Activated CD4-positive, alpha-beta memory T cell treated with anti-CD3 and anti-CD28 coated beads, Interleukin-2, amount 10 ng/mL, durations not matched to agents 7 days and 5 days (primary cell): ENCODE measurements around the gene MPZ. TPM values are rescaled to one million over a fixed set of nuclear protein-coding genes. Genes with fewer than 3 reads are reported as not detected.
"Not testable (repeated sequence)": the region's sequence is repeated elsewhere in the genome, so short reads cannot be mapped to it uniquely, and the experiment has no call there.

Experiments
- CTCF ChIA-PET: fragments of 350-600 bp; sonication (Branson Sonifier 250); formaldehyde crosslinking; loops from one replicate; lab custom pipeline; 2021; ENCODE audit warnings: antibody characterized with exemption, inconsistent platforms; lab: Charles Lee
- POLR2A ChIA-PET: fragments of 350-600 bp; sonication (Branson Sonifier 250); formaldehyde crosslinking; loops from one replicate; lab custom pipeline; 2021; ENCODE audit warnings: antibody characterized with exemption; lab: Charles Lee
- DNase-seq: peaks from one replicate; pipeline ENCODE4 v3.0.0-alpha.2; 2020
- H3K27ac Mint-ChIP-seq: one replicate; pipeline ENCODE4 v1.8.0; 2021; ENCODE audit warnings: mild to moderate bottlenecking, mixed read lengths
- H3K27me3 Mint-ChIP-seq: one replicate; pipeline ENCODE4 v1.8.0; 2021; ENCODE audit warnings: mixed read lengths
- H3K36me3 Mint-ChIP-seq: one replicate; pipeline ENCODE4 v1.8.0; 2021; ENCODE audit warnings: low read depth, mixed read lengths
- H3K4me1 Mint-ChIP-seq: one replicate; pipeline ENCODE4 v1.8.0; 2021; ENCODE audit warnings: mixed read lengths
- H3K4me3 Mint-ChIP-seq: one replicate; pipeline ENCODE4 v1.8.0; 2021; ENCODE audit warnings: mild to moderate bottlenecking, mixed read lengths
- H3K9me3 Mint-ChIP-seq: one replicate; pipeline ENCODE4 v1.8.0; 2021; ENCODE audit warnings: mixed read lengths
- total RNA-seq, 2 experiments: library from RNA; stranded (reverse); gene quantifications; one replicate each; pipeline ENCODE4 v1.2.3, GENCODE V29; 2021

Gene MPZ
- total RNA-seq, 2 experiments from 2014 or later: 5.9 to 8.1 TPM

GRCh38 chr1:161260376-161261260 is 49.1 kb downstream of the MPZ start:
- no peak overlapping the region for H3K27ac Mint-ChIP-seq
- DNase-seq: no peak
- no peak overlapping the region for H3K4me3 Mint-ChIP-seq
- H3K4me1 Mint-ChIP-seq: peaks cover 15% of the 10 kb centered on the region
- H3K27me3 Mint-ChIP-seq: peaks cover 66% of the 10 kb centered on the region
- H3K9me3 Mint-ChIP-seq: peaks cover 12% of the 10 kb centered on the region
- ChIA-PET CTCF (interaction anchor here (1.2 to 2.4 kb wide), 3 partner anchors 12 to 121 kb away, joined by 4 to 10 read pairs (median 6); no protein-coding TSS in a partner anchor), POLR2A (no interaction called here)
- H3K36me3 Mint-ChIP-seq: peaks cover 16% of the 10 kb centered on the region

- Mint-ChIP-seq H3K27ac (no peak overlapping the region), H3K9me3 (peaks cover 12% of the 10 kb centered on the region), H3K4me1 (peaks cover 15% of the 10 kb centered on the region), H3K36me3 (peaks cover 16% of the 10 kb centered on the region), H3K27me3 (peaks cover 66% of the 10 kb centered on the region), H3K4me3 (no peak overlapping the region)
- ChIA-PET CTCF (interaction anchor here (1.2 to 3.0 kb wide), 4 partner anchors 11 to 122 kb away, joined by 4 to 10 read pairs (median 7); partner anchors contain the start of gene TOMM40L), POLR2A (interaction anchor here (1.0 kb wide), 1 partner anchor 55 kb away, joined by 4 read pairs; the partner anchor contains the start of gene SDHC)
- no peak for DNase-seq
Observed at GRCh38 chr1:161259765-161260164, 50.0 kb downstream of the MPZ start.

- Mint-ChIP-seq H3K27ac (no peak overlapping the region), H3K9me3 (peaks cover 12% of the 10 kb centered on the region), H3K4me3 (no peak overlapping the region), H3K36me3 (peaks cover 16% of the 10 kb centered on the region), H3K27me3 (peaks cover 64% of the 10 kb centered on the region), H3K4me1 (peaks cover 15% of the 10 kb centered on the region)
- no peak for DNase-seq
- CTCF ChIA-PET: interaction anchor here (1.2 to 3.0 kb wide), 4 partner anchors 10 to 123 kb away, joined by 4 to 10 read pairs (median 7); partner anchors contain the start of gene TOMM40L
- POLR2A ChIA-PET: interaction anchor here (1.0 kb wide), 1 partner anchor 55 kb away, joined by 4 read pairs; the partner anchor contains the start of gene SDHC
Observed at GRCh38 chr1:161259345-161259702, 50.4 kb downstream of the MPZ start.

- Mint-ChIP-seq H3K9me3 (peaks cover 12% of the 10 kb centered on the region), H3K36me3 (peaks cover 16% of the 10 kb centered on the region), H3K4me3 (peak within 1 kb of the TSS; percentile 34), H3K27me3 (peaks cover 66% of the 10 kb centered on the region), H3K27ac (no peak within 1 kb of the TSS), H3K4me1 (peaks cover 15% of the 10 kb centered on the region)
- DNase-seq: peak; percentile 31
- CTCF ChIA-PET: interaction anchor here (0.8 to 3.0 kb wide), 4 partner anchors 33 to 123 kb away, joined by 6 to 10 read pairs (median 7); partner anchors contain the start of gene TOMM40L
- POLR2A ChIA-PET: interaction anchor here (0.6 to 1.0 kb wide), 2 partner anchors 43 to 56 kb away, joined by 3 to 4 read pairs; partner anchors contain the start of gene SDHC
Observed at GRCh38 chr1:161258439-161259344, 51.1 kb downstream of the MPZ start, which contains the start of gene PCP4L1. PCP4L1 (plus strand) TSS chr1:161258745; CDS start chr1:161258975, 230 bp downstream.

GRCh38 chr1:161257109-161257508 is 52.7 kb downstream of the MPZ start:
- POLR2A ChIA-PET, H3K27ac Mint-ChIP-seq, H3K4me3 Mint-ChIP-seq, DNase-seq: not testable (repeated sequence)
- Mint-ChIP-seq H3K27me3 (peaks cover 60% of the 10 kb centered on the region), H3K36me3 (peaks cover 16% of the 10 kb centered on the region), H3K9me3 (peaks cover 12% of the 10 kb centered on the region), H3K4me1 (peaks cover 15% of the 10 kb centered on the region)
- CTCF ChIA-PET: interaction anchor here (3.0 kb wide), 1 partner anchor 31 kb away, joined by 8 read pairs; the partner anchor contains the start of gene TOMM40L

GRCh38 chr1:161255955-161256520 is 53.7 kb downstream of the MPZ start:
- H3K4me3 Mint-ChIP-seq, H3K27ac Mint-ChIP-seq, CTCF ChIA-PET, DNase-seq, POLR2A ChIA-PET: not testable (repeated sequence)
- H3K4me1 Mint-ChIP-seq: peaks cover 15% of the 10 kb centered on the region
- peaks cover 16% of the 10 kb centered on the region for H3K36me3 Mint-ChIP-seq
- H3K27me3 Mint-ChIP-seq: peaks cover 51% of the 10 kb centered on the region
- H3K9me3 Mint-ChIP-seq: peaks cover 12% of the 10 kb centered on the region

GRCh38 chr1:161255302-161255701 is 54.5 kb downstream of the MPZ start:
- DNase-seq, POLR2A ChIA-PET, CTCF ChIA-PET, H3K4me3 Mint-ChIP-seq, H3K27ac Mint-ChIP-seq: not testable (repeated sequence)
- Mint-ChIP-seq H3K4me1 (peaks cover 15% of the 10 kb centered on the region), H3K36me3 (peaks cover 16% of the 10 kb centered on the region), H3K9me3 (peaks cover 12% of the 10 kb centered on the region), H3K27me3 (peaks cover 46% of the 10 kb centered on the region)

Other genes with a start within 250 kb of the MPZ start
- 100 to 1,000 TPM; 331 to 339 TPM for gene ARHGAP30, start 240.1 kb downstream of the MPZ start, total RNA-seq
- not detected for gene NECTIN4, start 220.4 kb downstream of the MPZ start, total RNA-seq
- 1 to 10 TPM; 1.2 TPM for gene KLHDC9, start 211.6 kb downstream of the MPZ start, total RNA-seq
- 10 to 100 TPM; 76.6 to 78.8 TPM for gene PFDN2, start 191.9 kb downstream of the MPZ start, total RNA-seq
- gene NIT1, start 191.9 kb downstream of the MPZ start, total RNA-seq: 10 to 100 TPM; 50.8 to 51.5 TPM
- 10 to 100 TPM; 38.2 to 40.0 TPM for gene DEDD, start 177.3 kb downstream of the MPZ start, total RNA-seq
- 100 to 1,000 TPM; 103 to 113 TPM for gene UFC1, start 156.0 kb downstream of the MPZ start, total RNA-seq
- 10 to 100 TPM; 32.5 to 34.8 TPM for gene USP21, start 150.5 kb downstream of the MPZ start, total RNA-seq
- 10 to 100 TPM; 32.9 to 33.2 TPM for gene PPOX, start 143.5 kb downstream of the MPZ start, total RNA-seq
- 10 to 100 TPM; 55.0 to 56.7 TPM for gene B4GALT3, start 132.5 kb downstream of the MPZ start, total RNA-seq
- 1 to 10 TPM in 1 of 2 experiments, under 1 TPM in 1; 0.83 to 1.2 TPM for gene ADAMTS4, start 110.9 kb downstream of the MPZ start, total RNA-seq
- gene NDUFS2, start 107.6 kb downstream of the MPZ start, total RNA-seq: 10 to 100 TPM; 83.0 to 87.3 TPM
- gene FCER1G, start 94.7 kb downstream of the MPZ start, total RNA-seq: 1 to 10 TPM; 1.1 to 1.3 TPM
- not detected for gene APOA2, start 86.3 kb downstream of the MPZ start, total RNA-seq
- 10 to 100 TPM; 17.4 to 18.1 TPM for gene TOMM40L, start 83.9 kb downstream of the MPZ start, total RNA-seq
- gene NR1I3, start 71.8 kb downstream of the MPZ start, total RNA-seq: not detected
- gene PCP4L1, start 51.2 kb downstream of the MPZ start, total RNA-seq: under 1 TPM in 1 of 2 experiments, not detected in 1; 0.28 TPM
- gene SDHC, start 4.4 kb upstream of the MPZ start, total RNA-seq: 100 to 1,000 TPM; 172 to 173 TPM
- gene CFAP126, start 57.9 kb upstream of the MPZ start, total RNA-seq: not detected
- under 1 TPM in 1 of 2 experiments, not detected in 1; 0.30 TPM for gene FCGR2A, start 195.5 kb upstream of the MPZ start, total RNA-seq
- gene HSPA6, start 214.6 kb upstream of the MPZ start, total RNA-seq: 1 to 10 TPM in 1 of 2 experiments, under 1 TPM in 1; 0.91 to 1.2 TPM
- under 1 TPM; 0.18 to 0.53 TPM for gene FCGR3A, start 239.8 kb upstream of the MPZ start, total RNA-seq